Measurements from ENCODE around the gene MMD.

GRCh38 chr17:55417411-55418268 is 4.0 kb downstream of the MMD start:
- no peak for TF ChIP-seq POLR2A (IDR thresholded peaks at IDR 0.05; ENCODE audit: low read depth, low read length)
- TF ChIP-seq TAF1 (IDR thresholded peaks at IDR 0.05; ENCODE audit: low read depth, low read length), result no peak
